ENCODE results near the gene TDRD7.

DNA sequence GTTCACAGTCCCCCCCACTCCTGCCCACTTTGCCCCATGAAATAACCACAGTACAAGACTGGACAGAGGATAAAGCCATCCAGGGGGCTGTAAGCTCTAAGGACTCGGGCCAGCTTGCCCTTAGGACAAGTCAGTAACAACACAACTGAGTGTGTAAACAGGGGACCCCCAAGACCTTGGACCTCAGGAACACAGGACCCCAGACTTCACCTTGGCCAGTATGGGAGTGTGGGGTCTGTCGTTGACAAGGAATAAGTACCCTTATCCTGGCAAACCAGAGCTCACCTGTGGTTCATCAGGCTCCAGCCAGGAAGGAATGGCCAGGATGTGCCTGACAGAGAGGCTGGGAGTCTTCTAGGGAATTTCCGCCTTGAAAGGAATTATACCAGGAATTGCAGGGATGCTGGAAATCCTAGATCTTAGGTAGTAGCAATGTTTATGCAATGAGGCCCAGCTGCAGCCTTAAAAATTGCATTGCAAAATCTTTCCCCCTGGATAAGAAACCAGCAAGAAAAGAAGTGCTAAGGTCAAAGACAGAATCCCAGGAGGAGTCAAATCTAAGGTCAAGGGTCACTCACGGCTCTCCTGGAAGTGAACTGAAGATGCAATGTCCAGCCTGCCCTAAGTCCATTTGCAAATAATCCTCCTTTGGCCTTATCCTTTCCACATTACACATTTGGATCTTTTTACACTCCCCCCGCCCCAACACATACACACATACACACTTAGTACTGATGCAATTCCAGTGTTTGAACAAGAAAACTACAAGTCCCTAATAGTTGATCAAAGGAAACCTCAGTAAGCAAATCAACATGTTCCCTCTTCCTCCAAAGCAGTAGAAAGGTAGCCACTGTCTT is 27.3 kb upstream of the TDRD7 start:
- TF ChIP-seq, protein P1, sequence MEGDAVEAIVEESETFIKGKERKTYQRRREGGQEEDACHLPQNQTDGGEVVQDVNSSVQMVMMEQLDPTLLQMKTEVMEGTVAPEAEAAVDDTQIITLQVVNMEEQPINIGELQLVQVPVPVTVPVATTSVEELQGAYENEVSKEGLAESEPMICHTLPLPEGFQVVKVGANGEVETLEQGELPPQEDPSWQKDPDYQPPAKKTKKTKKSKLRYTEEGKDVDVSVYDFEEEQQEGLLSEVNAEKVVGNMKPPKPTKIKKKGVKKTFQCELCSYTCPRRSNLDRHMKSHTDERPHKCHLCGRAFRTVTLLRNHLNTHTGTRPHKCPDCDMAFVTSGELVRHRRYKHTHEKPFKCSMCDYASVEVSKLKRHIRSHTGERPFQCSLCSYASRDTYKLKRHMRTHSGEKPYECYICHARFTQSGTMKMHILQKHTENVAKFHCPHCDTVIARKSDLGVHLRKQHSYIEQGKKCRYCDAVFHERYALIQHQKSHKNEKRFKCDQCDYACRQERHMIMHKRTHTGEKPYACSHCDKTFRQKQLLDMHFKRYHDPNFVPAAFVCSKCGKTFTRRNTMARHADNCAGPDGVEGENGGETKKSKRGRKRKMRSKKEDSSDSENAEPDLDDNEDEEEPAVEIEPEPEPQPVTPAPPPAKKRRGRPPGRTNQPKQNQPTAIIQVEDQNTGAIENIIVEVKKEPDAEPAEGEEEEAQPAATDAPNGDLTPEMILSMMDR (conservative IDR thresholded peaks at IDR 0.05; ENCODE audit: low read depth, low read length), result no peak
- TF ChIP-seq EZH2 (IDR thresholded peaks at IDR 0.05; ENCODE audit: borderline replicate concordance, low read depth, low read length, poor library complexity, severe bottlenecking), result no peak

All from A673 (cell line).